Measurements from ENCODE around the gene SMAD5. TPM values are rescaled to one million over a fixed set of nuclear protein-coding genes. Genes with fewer than 3 reads are reported as not detected.

SMAD5 gene
- total RNA-seq, 1 donor from 2014 or later: 71.3 TPM

DNA sequence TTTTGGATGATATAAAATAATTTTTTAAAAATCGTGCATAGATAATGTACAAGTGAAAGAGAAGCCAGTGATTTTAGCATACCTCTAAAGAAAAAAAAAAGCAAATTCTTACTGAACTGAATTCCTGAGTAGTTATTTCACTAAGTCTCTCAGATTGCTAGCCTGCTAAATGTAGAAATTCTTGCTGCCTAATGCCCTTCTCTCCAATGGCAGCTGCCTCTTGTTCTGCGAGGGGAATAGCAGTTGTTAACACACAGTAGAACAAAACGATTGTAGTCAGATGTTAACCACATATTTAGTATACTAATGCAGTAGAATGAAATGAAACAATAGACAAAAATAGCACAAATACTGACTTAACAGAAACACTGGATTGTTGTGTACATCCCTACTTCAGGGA is 26.8 kb downstream of the SMAD5 start:
- no peaks in the 10 kb centered on the region for H3K9me3 Mint-ChIP-seq (ENCODE audit: unreplicated experiment)
- no peaks in the 10 kb centered on the region for H3K9me3 ChIP-seq (ENCODE audit: insufficient read depth, low read depth, low read length)
- H3K27me3 ChIP-seq (ENCODE audit: insufficient read depth, low read length): no peaks in the 10 kb centered on the region
- H3K79me2 ChIP-seq (ENCODE audit: insufficient read depth, low read length): peaks cover 83% of the 10 kb centered on the region
- no peak overlapping the region for H3K4me3 Mint-ChIP-seq (ENCODE audit: unreplicated experiment)
- H3K27ac ChIP-seq (ENCODE audit: low read depth, low read length): no peak overlapping the region
- no peak overlapping the region for H3K27ac Mint-ChIP-seq (ENCODE audit: unreplicated experiment)
- H4K20me1 ChIP-seq (ENCODE audit: insufficient read depth, low read length): peaks cover 58% of the 10 kb centered on the region
- H3K27me3 Mint-ChIP-seq (ENCODE audit: low read depth, unreplicated experiment): no peaks in the 10 kb centered on the region
- TF ChIP-seq, protein P1, sequence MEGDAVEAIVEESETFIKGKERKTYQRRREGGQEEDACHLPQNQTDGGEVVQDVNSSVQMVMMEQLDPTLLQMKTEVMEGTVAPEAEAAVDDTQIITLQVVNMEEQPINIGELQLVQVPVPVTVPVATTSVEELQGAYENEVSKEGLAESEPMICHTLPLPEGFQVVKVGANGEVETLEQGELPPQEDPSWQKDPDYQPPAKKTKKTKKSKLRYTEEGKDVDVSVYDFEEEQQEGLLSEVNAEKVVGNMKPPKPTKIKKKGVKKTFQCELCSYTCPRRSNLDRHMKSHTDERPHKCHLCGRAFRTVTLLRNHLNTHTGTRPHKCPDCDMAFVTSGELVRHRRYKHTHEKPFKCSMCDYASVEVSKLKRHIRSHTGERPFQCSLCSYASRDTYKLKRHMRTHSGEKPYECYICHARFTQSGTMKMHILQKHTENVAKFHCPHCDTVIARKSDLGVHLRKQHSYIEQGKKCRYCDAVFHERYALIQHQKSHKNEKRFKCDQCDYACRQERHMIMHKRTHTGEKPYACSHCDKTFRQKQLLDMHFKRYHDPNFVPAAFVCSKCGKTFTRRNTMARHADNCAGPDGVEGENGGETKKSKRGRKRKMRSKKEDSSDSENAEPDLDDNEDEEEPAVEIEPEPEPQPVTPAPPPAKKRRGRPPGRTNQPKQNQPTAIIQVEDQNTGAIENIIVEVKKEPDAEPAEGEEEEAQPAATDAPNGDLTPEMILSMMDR (IDR thresholded peaks at IDR 0.05; ENCODE audit: insufficient read depth, low read depth, low read length): no peak
- no peak for TF ChIP-seq EZH2 (IDR thresholded peaks at IDR 0.05; ENCODE audit: insufficient read depth, low read length)
- DNase-seq (ENCODE audit: low read depth) (peak; percentile 66), FAIRE-seq (peak; percentile 39)
- no peak overlapping the region for H3K4me3 ChIP-seq (ENCODE audit: insufficient read depth, low read depth, low read length)
- peaks cover 15% of the 10 kb centered on the region for H3K36me3 Mint-ChIP-seq (ENCODE audit: low read depth, unreplicated experiment)
- H2AFZ ChIP-seq (ENCODE audit: low read depth, low read length): no peak overlapping the region
- H3K4me1 Mint-ChIP-seq (ENCODE audit: low read depth, unreplicated experiment): peaks cover 27% of the 10 kb centered on the region
- no peak overlapping the region for H3K9ac ChIP-seq (ENCODE audit: low read length)
- no peaks in the 10 kb centered on the region for H3K4me1 ChIP-seq (ENCODE audit: insufficient read depth, low read length)
- H3K36me3 ChIP-seq (ENCODE audit: insufficient read depth, low read length): peaks cover 29% of the 10 kb centered on the region
- H3K4me2 ChIP-seq (ENCODE audit: low read length): peak overlapping the region; percentile 14

DNA sequence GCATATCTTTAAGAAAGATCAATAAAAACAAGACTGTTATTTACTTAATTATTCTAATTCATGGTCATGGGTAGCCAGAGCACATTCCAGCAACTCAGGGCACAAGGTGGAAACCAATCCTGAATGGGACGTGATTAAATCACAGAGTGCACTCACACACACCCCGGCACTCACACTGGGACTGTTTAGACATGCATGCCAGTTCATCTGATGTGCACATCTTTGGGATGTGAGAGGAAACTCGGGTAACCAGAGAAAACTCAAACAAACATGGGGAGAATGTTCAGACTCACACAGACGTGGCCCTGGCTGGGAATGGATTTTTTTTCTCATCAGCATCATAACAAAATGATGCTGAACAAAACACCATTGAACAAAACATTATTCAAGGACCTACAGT is 29.4 kb downstream of the SMAD5 start:
- Histone ChIP-seq H4K20me1 (ENCODE audit: insufficient read depth, low read length) (peaks cover 37% of the 10 kb centered on the region), H3K9me3 (ENCODE audit: insufficient read depth, low read depth, low read length) (no peaks in the 10 kb centered on the region), H3K4me2 (ENCODE audit: low read length) (no peak overlapping the region), H3K36me3 (ENCODE audit: insufficient read depth, low read length) (peaks cover 22% of the 10 kb centered on the region), H3K9ac (ENCODE audit: low read length) (no peak overlapping the region), H3K4me1 (ENCODE audit: insufficient read depth, low read length) (no peaks in the 10 kb centered on the region), H3K27me3 (ENCODE audit: insufficient read depth, low read length) (no peaks in the 10 kb centered on the region), H3K4me3 (ENCODE audit: insufficient read depth, low read depth, low read length) (no peak overlapping the region), H3K79me2 (ENCODE audit: insufficient read depth, low read length) (peaks cover 70% of the 10 kb centered on the region), H3K27ac (ENCODE audit: low read depth, low read length) (no peak overlapping the region), H2AFZ (ENCODE audit: low read depth, low read length) (no peak overlapping the region)
- no peak overlapping the region for H3K27ac Mint-ChIP-seq (ENCODE audit: unreplicated experiment)
- no peaks in the 10 kb centered on the region for H3K9me3 Mint-ChIP-seq (ENCODE audit: unreplicated experiment)
- H3K4me3 Mint-ChIP-seq (ENCODE audit: unreplicated experiment): no peak overlapping the region
- FAIRE-seq (peak; percentile 41), DNase-seq (ENCODE audit: low read depth) (no peak)
- H3K36me3 Mint-ChIP-seq (ENCODE audit: low read depth, unreplicated experiment): peaks cover 8% of the 10 kb centered on the region
- TF ChIP-seq EZH2 (IDR thresholded peaks at IDR 0.05; ENCODE audit: insufficient read depth, low read length): no peak
- TF ChIP-seq, protein P1 (IDR thresholded peaks at IDR 0.05; ENCODE audit: insufficient read depth, low read depth, low read length): no peak
- peaks cover 17% of the 10 kb centered on the region for H3K4me1 Mint-ChIP-seq (ENCODE audit: low read depth, unreplicated experiment)
- H3K27me3 Mint-ChIP-seq (ENCODE audit: low read depth, unreplicated experiment): no peaks in the 10 kb centered on the region

DNA sequence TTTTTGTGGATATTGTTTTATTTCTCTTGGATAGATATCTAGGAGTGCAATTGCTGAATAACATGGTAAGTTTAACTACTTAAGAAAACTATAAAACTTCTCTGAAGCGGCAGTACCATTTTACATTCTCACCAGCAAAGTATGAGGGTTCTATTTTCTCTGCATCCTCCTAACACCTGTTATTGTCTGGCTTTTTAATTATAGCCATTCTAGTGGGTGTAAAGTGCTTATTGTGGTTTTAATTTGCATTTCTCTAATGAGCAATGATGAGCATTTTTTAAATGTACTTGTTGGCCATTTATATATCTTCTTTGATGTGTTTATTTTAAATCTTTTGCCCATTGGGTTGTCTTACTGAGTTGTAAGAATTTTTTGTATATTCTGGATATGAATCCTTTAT is 31.6 kb downstream of the SMAD5 start:
- no peak overlapping the region for H3K27ac ChIP-seq (ENCODE audit: low read depth, low read length)
- H3K36me3 ChIP-seq (ENCODE audit: insufficient read depth, low read length): peaks cover 22% of the 10 kb centered on the region
- FAIRE-seq (no peak), DNase-seq (ENCODE audit: low read depth) (no peak)
- H3K79me2 ChIP-seq (ENCODE audit: insufficient read depth, low read length): peaks cover 54% of the 10 kb centered on the region
- peaks cover 9% of the 10 kb centered on the region for H3K36me3 Mint-ChIP-seq (ENCODE audit: low read depth, unreplicated experiment)
- no peak overlapping the region for H3K27ac Mint-ChIP-seq (ENCODE audit: unreplicated experiment)
- no peaks in the 10 kb centered on the region for H3K9me3 ChIP-seq (ENCODE audit: insufficient read depth, low read depth, low read length)
- no peaks in the 10 kb centered on the region for H3K27me3 ChIP-seq (ENCODE audit: insufficient read depth, low read length)
- no peak overlapping the region for H3K9ac ChIP-seq (ENCODE audit: low read length)
- peaks cover 31% of the 10 kb centered on the region for H4K20me1 ChIP-seq (ENCODE audit: insufficient read depth, low read length)
- no peaks in the 10 kb centered on the region for H3K9me3 Mint-ChIP-seq (ENCODE audit: unreplicated experiment)
- H3K4me2 ChIP-seq (ENCODE audit: low read length): no peak overlapping the region
- no peaks in the 10 kb centered on the region for H3K4me1 ChIP-seq (ENCODE audit: insufficient read depth, low read length)
- H2AFZ ChIP-seq (ENCODE audit: low read depth, low read length): no peak overlapping the region
- H3K4me3 Mint-ChIP-seq (ENCODE audit: unreplicated experiment): no peak overlapping the region
- no peak for TF ChIP-seq EZH2 (IDR thresholded peaks at IDR 0.05; ENCODE audit: insufficient read depth, low read length)
- TF ChIP-seq, protein P1 (IDR thresholded peaks at IDR 0.05; ENCODE audit: insufficient read depth, low read depth, low read length): no peak
- H3K4me3 ChIP-seq (ENCODE audit: insufficient read depth, low read depth, low read length): no peak overlapping the region
- H3K4me1 Mint-ChIP-seq (ENCODE audit: low read depth, unreplicated experiment): peaks cover 12% of the 10 kb centered on the region
- H3K27me3 Mint-ChIP-seq (ENCODE audit: low read depth, unreplicated experiment): no peaks in the 10 kb centered on the region

Data from astrocyte (in vitro differentiated cells and primary cell).